K562 (cell line): ENCODE data around the gene RUNDC1. TPM values are rescaled to one million over a fixed set of nuclear protein-coding genes. Genes with fewer than 3 reads are reported as not detected.

ENCODE experiments used
- ATAC-seq: fragments of 200-7000 bp; cut with Tn5 transposase; 3 replicates; pipeline ENCODE4 v1.9.1; 2020; ENCODE audit warnings: moderate library complexity
- BruUV-seq: library from RNA; stranded (reverse); fragments of 400-500 nt; replicated peaks from 2 replicates; lab custom pipeline; 2021; lab: Mats Ljungman, UMichigan
- CTCF ChIA-PET: fragments of 300-600 bp; formaldehyde crosslinking; extraction: SDS; loops from one replicate; lab custom pipeline; 2021; ENCODE audit warnings: low intra/inter-chr PET ratio; lab: Yijun Ruan, JAX
- POLR2A ChIA-PET: fragments of 300-600, 350-650 bp; sonication (Branson Sonifier 250); formaldehyde crosslinking; extraction: SDS; loops from one replicate; lab custom pipeline; 2021; ENCODE audit warnings: antibody characterized with exemption, inconsistent platforms; lab: Yijun Ruan, JAX
- DNase-seq, 4 experiments: peaks; one replicate each; pipeline versions ENCODE4 v3.0.0 to v3.0.0-alpha.2; 2011 to 2018; ENCODE audit warnings: low spot score in 3 of 4, mixed read lengths in 3 of 4; ENCODE audit errors: extremely low read depth in 1 of 4
- FAIRE-seq: peaks from 2 replicates; lab custom pipeline; 2011; peaks lifted over from hg19 to GRCh38; lab: Jason Lieb, UNC
- H2AFZ ChIP-seq: 2 replicates; pipeline ENCODE4 v1.6.0; 2011; ENCODE audit warnings: low read depth, low read length, control low read depth, inconsistent platforms
- H3K27ac ChIP-seq: fragments of 200-600 bp; 3 replicates; pipeline ENCODE4 v1.8.0; 2011; ENCODE audit warnings: low read depth, mild to moderate bottlenecking, control low read depth, inconsistent platforms, low read length, moderate library complexity, mixed read lengths; ENCODE audit errors: extremely low read depth
- H3K27me3 ChIP-seq, 2 experiments: fragments of 300-600 bp in 1 of 2; 2 replicates in 1 of 2; 3 replicates in 1 of 2; pipeline versions ENCODE4 v1.6.0 to v1.8.0; 2011; ENCODE audit warnings: inconsistent platforms in 2 of 2, low read length in 2 of 2, mild to moderate bottlenecking in 1 of 2, mixed read lengths in 1 of 2, moderate library complexity in 1 of 2; ENCODE audit not compliant: control insufficient read depth in 2 of 2, insufficient read depth in 2 of 2
- H3K36me3 ChIP-seq: fragments of 300-600 bp; 3 replicates; pipeline ENCODE4 v1.8.0; 2011; ENCODE audit warnings: mild to moderate bottlenecking, low read length, inconsistent platforms; ENCODE audit not compliant: control insufficient read depth, insufficient read depth
- H3K4me1 ChIP-seq, 2 experiments: fragments of 200-600 bp in 1 of 2; replicated peaks in 1 of 2; 2 replicates in 1 of 2; 3 replicates in 1 of 2; pipeline versions ENCODE4 v1.5.1 to v1.8.0; 2011; ENCODE audit warnings: inconsistent platforms in 2 of 2, low read length in 2 of 2, mild to moderate bottlenecking in 1 of 2, mixed read lengths in 1 of 2, moderate library complexity in 1 of 2; ENCODE audit not compliant: control insufficient read depth in 2 of 2, insufficient read depth in 2 of 2
- H3K4me2 ChIP-seq: 2 replicates; pipeline ENCODE4 v1.6.1; 2011; ENCODE audit warnings: low read length, control low read depth, inconsistent platforms, mixed read lengths; ENCODE audit not compliant: insufficient read depth
- H3K4me3 ChIP-seq: fragments of 200-600 bp; sonication (generic), shearing (Covaris generic); 2 replicates; pipeline ENCODE4 v1.5.1; 2016; ENCODE audit warnings: control low read depth, inconsistent platforms
- H3K79me2 ChIP-seq: fragments of 200-600 bp; 3 replicates; pipeline ENCODE4 v1.8.0; 2011; ENCODE audit warnings: low read length, inconsistent platforms; ENCODE audit not compliant: control insufficient read depth, insufficient read depth
- H3K9ac ChIP-seq, 2 experiments: 2 replicates each; pipeline versions ENCODE4 v1.6.0 to v1.6.1; 2011; ENCODE audit warnings: low read depth in 2 of 2, low read length in 2 of 2, control low read depth in 1 of 2, inconsistent platforms in 1 of 2, mild to moderate bottlenecking in 1 of 2, mixed read lengths in 1 of 2; ENCODE audit not compliant: insufficient read depth in 1 of 2
- H3K9me1 ChIP-seq: one replicate; pipeline ENCODE4 v1.6.0; 2011; ENCODE audit warnings: inconsistent platforms, mild to moderate bottlenecking, low read length, moderate library complexity; ENCODE audit not compliant: control insufficient read depth, insufficient read depth
- H3K9me3 ChIP-seq: replicated peaks from 2 replicates; pipeline ENCODE4 v1.5.1; 2011; ENCODE audit warnings: low read depth, low read length, inconsistent platforms; ENCODE audit not compliant: control insufficient read depth, insufficient read depth
- H4K20me1 ChIP-seq: replicated peaks from 2 replicates; pipeline ENCODE4 v1.6.1; 2011; ENCODE audit warnings: low read length, inconsistent platforms, mixed read lengths; ENCODE audit not compliant: control insufficient read depth, insufficient read depth
- CEBPG ChIP-seq, 3 experiments: fragments of 200-800 bp in 1 of 3; sonication (Bioruptor generic) in 1 of 3; sonication (generic) in 1 of 3; formaldehyde crosslinking in 1 of 3; IDR thresholded peaks in 2 of 3; conservative IDR thresholded peaks in 1 of 3; 2 replicates each; pipeline versions ENCODE4 v1.6.1 to v1.8.0; 2016 to 2022; ENCODE audit warnings: missing compliant biosample characterization in 2 of 3, missing genetic modification characterization in 2 of 3, mild to moderate bottlenecking in 1 of 3, missing genetic modification reagents in 1 of 3
- SMARCB1 ChIP-seq: IDR thresholded peaks from 2 replicates; pipeline ENCODE4 v1.6.1; 2011; ENCODE audit warnings: improper control_type of control experiment, low read depth; ENCODE audit not compliant: insufficient read length
- SRF ChIP-seq, 2 experiments: fragments of 250-450, 450-650 bp in 1 of 2; sonication (Bioruptor Pico) in 1 of 2; sonication (generic) in 1 of 2; formaldehyde crosslinking; IDR thresholded peaks; 2 replicates each; pipeline versions ENCODE4 v1.5.0 to v1.5.1; 2020 to 2022; ENCODE audit warnings: mild to moderate bottlenecking in 1 of 2, missing genetic modification reagents in 1 of 2
- STAG1 ChIP-seq: sonication (generic); formaldehyde crosslinking; IDR thresholded peaks from 2 replicates; pipeline ENCODE4 v1.5.0; 2020; ENCODE audit warnings: missing genetic modification reagents, borderline replicate concordance
- SUPT5H ChIP-seq: fragments of 450-650 bp; IDR thresholded peaks from 2 replicates; pipeline ENCODE4 v1.6.1; 2016
- ZKSCAN1 ChIP-seq: fragments of 150-350 bp; IDR thresholded peaks from 2 replicates; pipeline ENCODE4 v1.6.1; 2016; ENCODE audit warnings: low read depth, low read length
- ZNF407 ChIP-seq: fragments of 450-650 bp; IDR thresholded peaks from 2 replicates; pipeline ENCODE4 v1.6.1; 2016; ENCODE audit warnings: low read depth
- WGBS: fragments of 100-300 bp; shearing (Covaris generic); methylation state at CpG from one replicate; pipeline ENCODE4 v1.1.6; 2016; ENCODE audit warnings: low coverage, mixed read lengths; ENCODE audit not compliant: insufficient coverage; ENCODE audit errors: missing lambda C conversion rate; 5-methylcytosine and 5-hydroxymethylcytosine counted together
- in situ Hi-C: fragments of 300-500 bp; cut with MboI; formaldehyde crosslinking; loops from 4 replicates; pipeline ENCODE4 v1.15.0; 2018; ENCODE audit warnings: inconsistent platforms, mixed read lengths
- intact Hi-C: fragments of 100-400 bp; cut with micrococcal nuclease; formaldehyde crosslinking; loops from 2 replicates; pipeline ENCODE4 v1.14.2; 2022
- polyA plus RNA-seq, 8 experiments: library from polyadenylated mRNA; depleted of rRNA in 4 of 8; stranded (reverse) in 5 of 8; unstranded in 3 of 8; fragments of >200 nt; fragmentation: Nextera tagmentation in 2 of 8; fragmentation: Illumina TruSeq in 1 of 8; extraction: Ambion mirVana in 2 of 8; extraction: Trizol in 1 of 8; gene quantifications; 2 replicates each; pipeline versions ENCODE4 v1.2.1 to v1.2.3, GENCODE V29; 2011 to 2014; ENCODE audit warnings: inconsistent platforms in 1 of 8, missing spikeins in 1 of 8
- total RNA-seq, 7 experiments: library from RNA; depleted of rRNA in 6 of 7; stranded (reverse); fragments of >200 nt in 6 of 7; fragmentation: Illumina TruSeq in 2 of 7; extraction: Trizol in 2 of 7; gene quantifications; 2 replicates each; pipeline versions ENCODE4 v1.2.1 to v1.2.3, GENCODE V29; 2011 to 2021; ENCODE audit warnings: low replicate concordance in 1 of 7
- TF ChIP-seq, protein P1 (sequence below): fragments of 250-450 bp; sonication (Bioruptor Pico); IDR thresholded peaks from 2 replicates; pipeline ENCODE4 v1.5.0; 2020; ENCODE audit warnings: mild to moderate bottlenecking

The RUNDC1 gene
- total and polyA plus RNA-seq, 9 of the 15 experiments (the other 6 are each of a cell fraction or from before 2014, with no cell fraction given): 3.4 to 12.6 (median 9.4) TPM

- H2AFZ ChIP-seq: peak within 1 kb of the TSS; percentile 98
- H4K20me1 ChIP-seq: peaks cover 9% of the 10 kb centered on the region; the same call in 1 of the 2 replicates
- ATAC-seq (peak; percentile 92), FAIRE-seq (peak; percentile 90), DNase-seq (peak; percentile 54 to 92 (median 70))
- no peaks in the 10 kb centered on the region; the same call in 1 of the 2 replicates for H3K9me3 ChIP-seq
- peak within 1 kb of the TSS; percentile 86 to 90 for H3K9ac ChIP-seq
- peaks cover 28% of the 10 kb centered on the region for H3K36me3 ChIP-seq
- BruUV-seq: no TSS peak
- H3K4me1 ChIP-seq: peaks cover 11 to 22% of the 10 kb centered on the region in 2 experiments
- H3K27me3 ChIP-seq: no peaks in the 10 kb centered on the region
- H3K4me2 ChIP-seq: peak within 1 kb of the TSS; percentile 98
- in situ Hi-C loops: no loop called here
- WGBS: 15% methylated on average over 15 of the region's 18 CpGs
- H3K4me3 ChIP-seq: peak within 1 kb of the TSS; percentile 56
- no peaks in the 10 kb centered on the region; the same call in 2 of the 3 replicates for H3K79me2 ChIP-seq
- ChIA-PET CTCF (interaction anchor here (0.6 to 0.8 kb wide), 3 partner anchors 13 to 332 kb away, joined by 3 to 4 read pairs (median 3); no protein-coding TSS in a partner anchor), POLR2A (interaction anchor here (1.5 to 2.1 kb wide), 3 partner anchors 9 to 309 kb away, joined by 5 to 26 read pairs (median 9); partner anchors contain the start of gene RPL27)
- peak within 1 kb of the TSS; percentile 82 for H3K27ac ChIP-seq
- intact Hi-C loops: loop anchor here (1.0 kb wide), 1 partner anchor 17 kb away; no protein-coding TSS in a partner anchor
- H3K9me1 ChIP-seq: no peaks in the 10 kb centered on the region
- TF ChIP-seq CEBPG (CRISPR knock-in tag; IDR thresholded peaks at IDR 0.05): peak; percentile 59; the same call in 1 of the 2 replicates
- TF ChIP-seq CEBPG (tag; conservative IDR thresholded peaks at IDR 0.05 in 1 of 2, IDR thresholded peaks at IDR 0.05 in 1 of 2): peak; percentile 52 to 54; a peak in 3 of 4 replicates
- TF ChIP-seq SRF (CRISPR knock-in tag; IDR thresholded peaks at IDR 0.05): no peak
- peak; percentile 56; the same call in 1 of the 2 replicates for TF ChIP-seq STAG1
- TF ChIP-seq, protein P1, sequence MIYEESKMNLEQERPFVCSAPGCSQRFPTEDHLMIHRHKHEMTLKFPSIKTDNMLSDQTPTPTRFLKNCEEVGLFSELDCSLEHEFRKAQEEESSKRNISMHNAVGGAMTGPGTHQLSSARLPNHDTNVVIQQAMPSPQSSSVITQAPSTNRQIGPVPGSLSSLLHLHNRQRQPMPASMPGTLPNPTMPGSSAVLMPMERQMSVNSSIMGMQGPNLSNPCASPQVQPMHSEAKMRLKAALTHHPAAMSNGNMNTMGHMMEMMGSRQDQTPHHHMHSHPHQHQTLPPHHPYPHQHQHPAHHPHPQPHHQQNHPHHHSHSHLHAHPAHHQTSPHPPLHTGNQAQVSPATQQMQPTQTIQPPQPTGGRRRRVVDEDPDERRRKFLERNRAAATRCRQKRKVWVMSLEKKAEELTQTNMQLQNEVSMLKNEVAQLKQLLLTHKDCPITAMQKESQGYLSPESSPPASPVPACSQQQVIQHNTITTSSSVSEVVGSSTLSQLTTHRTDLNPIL (CRISPR knock-in tag): no peak
- TF ChIP-seq SUPT5H: peak; percentile 37; the same call in 1 of the 2 replicates
- no peak for TF ChIP-seq ZNF407
- TF ChIP-seq SMARCB1: no peak
- TF ChIP-seq ZKSCAN1: 0 out of 2 replicates have a peak, but pooled peaks have one; percentile 27
These were observed 26.5 kb downstream of the RUNDC1 start, which contains the start of gene IFI35 for GRCh38 chr17:43006639-43007551. TSS of gene IFI35 (plus strand) at chr17:43006784. CDS start at chr17:43006948, 164 bp downstream.
